Adrenal gland (tissue), 12 donors: Measurements from ENCODE around the gene RNF220. TPM values are rescaled to one million over a fixed set of nuclear protein-coding genes. Genes with fewer than 3 reads are reported as not detected.
"Not testable (repeated sequence)": the region's sequence is repeated elsewhere in the genome, so short reads cannot be mapped to it uniquely, and the experiment has no call there.

Experiments
- DNase-seq, 7 donors: peaks; one replicate each; pipeline ENCODE4 v3.0.0-alpha.2; 2019 to 2020
- H3K27ac ChIP-seq, 5 donors: fragments of 200-600 bp; sonication (generic) in 4 of 5; 1 replicate in 3 of 5; 2 replicates in 2 of 5; pipeline versions ENCODE4 v1.5.1 to v1.8.0; 2016 to 2020; ENCODE audit warnings: mild to moderate bottlenecking in 1 of 5
- H3K27me3 ChIP-seq: fragments of 200-600 bp; 2 replicates; pipeline ENCODE4 v1.8.0; 2021
- H3K36me3 ChIP-seq, 2 donors: fragments of 200-600 bp; replicated peaks in 1 of 2; 1 replicate in 1 of 2; 2 replicates in 1 of 2; pipeline versions ENCODE4 v1.5.1 to v1.8.0; 2018 to 2022
- H3K4me1 ChIP-seq, 2 donors: fragments of 200-600 bp; replicated peaks in 1 of 2; 1 replicate in 1 of 2; 2 replicates in 1 of 2; pipeline versions ENCODE4 v1.5.1 to v1.8.0; 2018 to 2021
- H3K4me3 ChIP-seq, 4 donors: fragments of 200-600 bp; sonication (generic) in 3 of 4; one replicate each; pipeline ENCODE4 v1.5.1; 2016 to 2018
- H3K9me3 ChIP-seq, 3 donors: fragments of 200-600 bp; sonication (generic) in 1 of 3; replicated peaks in 1 of 3; 1 replicate in 2 of 3; 2 replicates in 1 of 3; pipeline versions ENCODE4 v1.5.1 to v1.8.0; 2016 to 2021
- POLR2A ChIP-seq, 2 donors: fragments of 450-650 bp; IDR thresholded peaks; one replicate each; pipeline ENCODE4 v1.6.1; 2017; ENCODE audit warnings: antibody characterized with exemption in 2 of 2, mild to moderate bottlenecking in 2 of 2, moderate library complexity in 1 of 2
- WGBS, 4 donors: extraction: QIAGEN DNeasy Blood & Tissue Kit in 2 of 4; methylation state at CpG; one replicate each; pipeline versions ENCODE4 v1.1.5 to v1.1.7; 2013 to 2017; 5-methylcytosine and 5-hydroxymethylcytosine counted together
- intact Hi-C, 2 donors: fragments of 100-400 bp; cut with DNase I; formaldehyde crosslinking; loops; one replicate each; pipeline versions ENCODE4 v1.14.1 to v1.15.0; 2022 to 2023
- polyA plus RNA-seq, 3 donors: library from polyadenylated mRNA; stranded (reverse); fragments of 200-250 nt in 2 of 3; fragments of 350-450 nt in 1 of 3; fragmentation: Illumina TruSeq in 1 of 3; extraction: RNeasy Lipid Tissue Mini Kit (QIAGEN cat#74804) in 1 of 3; gene quantifications; one replicate each; pipeline ENCODE4 v1.2.3, GENCODE V29; 2013 to 2014
- total RNA-seq, 9 donors: library from RNA; depleted of rRNA in 4 of 9; stranded (reverse); fragments of >200 nt in 4 of 9; fragments of 120-200 nt in 1 of 9; fragmentation: NEBNext Ultra II Directional in 1 of 9; extraction: Animal tissue kit (Norgen Biotek cat#: 25700) in 1 of 9; gene quantifications; one replicate each; pipeline versions ENCODE4 v1.1.0 to v1.2.4, GENCODE V29; 2013 to 2023
- TF ChIP-seq, protein P1 (sequence below), 6 experiments: fragments of 450-650 bp in 4 of 6; fragments of 200-600 bp in 2 of 6; sonication (generic) in 1 of 6; IDR thresholded peaks; 1 replicate in 5 of 6; 2 replicates in 1 of 6; pipeline versions ENCODE4 v1.5.1 to v1.8.0; 2016 to 2021; ENCODE audit warnings: antibody characterized with exemption in 6 of 6, mild to moderate bottlenecking in 2 of 6, moderate library complexity in 1 of 6
- donor health status: healthy with polysubstance abuse.
- donor health status: Bipolar disorder and iron deficiency.
- donor health status: DM: yes; HTN: yes; CAD: no.
- donor health status: DM: no; HTN: no; CAD: no.
- donor health status: DM: no; HTN: no; CAD: no.
- donor health status: DM: yes; HTN: yes; CAD: no.

RNF220 gene
- total and polyA plus RNA-seq, 12 donors: 36.3 to 150 (median 66.5) TPM

DNA sequence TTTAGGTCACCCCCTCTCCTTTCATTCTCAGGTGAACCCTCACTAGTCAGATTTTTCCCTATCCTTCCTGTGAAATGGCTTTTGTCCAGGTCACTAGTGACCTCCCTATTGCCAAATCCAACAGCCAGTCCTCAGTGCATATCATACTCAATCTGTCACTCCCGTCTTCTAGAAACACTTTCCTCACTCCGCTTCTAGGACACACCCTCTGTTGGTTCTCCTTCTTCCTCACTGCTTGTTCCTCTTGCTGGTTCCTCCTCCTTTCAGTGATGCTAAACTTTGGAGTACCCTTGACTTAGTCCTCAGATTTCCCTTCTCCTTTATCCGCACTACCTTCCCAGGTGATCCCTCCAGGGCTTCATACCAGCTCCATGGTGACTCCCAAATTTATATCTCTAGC is 94.3 kb downstream of the RNF220 start:
- whole genome bisulfite sequencing, 4 donors: 74 to 84% (median 80%) methylated on average over 3 of the region's 3 CpGs
- Histone ChIP-seq H3K27ac (no peak overlapping the region), H3K27me3 (peaks cover 14% of the 10 kb centered on the region), H3K4me1 (no peaks in the 10 kb centered on the region), H3K9me3 (no peaks in the 10 kb centered on the region), H3K4me3 (no peak overlapping the region), H3K36me3 (no peaks in the 10 kb centered on the region)
- intact Hi-C loops: no loop called here
- TF ChIP-seq, protein P1, sequence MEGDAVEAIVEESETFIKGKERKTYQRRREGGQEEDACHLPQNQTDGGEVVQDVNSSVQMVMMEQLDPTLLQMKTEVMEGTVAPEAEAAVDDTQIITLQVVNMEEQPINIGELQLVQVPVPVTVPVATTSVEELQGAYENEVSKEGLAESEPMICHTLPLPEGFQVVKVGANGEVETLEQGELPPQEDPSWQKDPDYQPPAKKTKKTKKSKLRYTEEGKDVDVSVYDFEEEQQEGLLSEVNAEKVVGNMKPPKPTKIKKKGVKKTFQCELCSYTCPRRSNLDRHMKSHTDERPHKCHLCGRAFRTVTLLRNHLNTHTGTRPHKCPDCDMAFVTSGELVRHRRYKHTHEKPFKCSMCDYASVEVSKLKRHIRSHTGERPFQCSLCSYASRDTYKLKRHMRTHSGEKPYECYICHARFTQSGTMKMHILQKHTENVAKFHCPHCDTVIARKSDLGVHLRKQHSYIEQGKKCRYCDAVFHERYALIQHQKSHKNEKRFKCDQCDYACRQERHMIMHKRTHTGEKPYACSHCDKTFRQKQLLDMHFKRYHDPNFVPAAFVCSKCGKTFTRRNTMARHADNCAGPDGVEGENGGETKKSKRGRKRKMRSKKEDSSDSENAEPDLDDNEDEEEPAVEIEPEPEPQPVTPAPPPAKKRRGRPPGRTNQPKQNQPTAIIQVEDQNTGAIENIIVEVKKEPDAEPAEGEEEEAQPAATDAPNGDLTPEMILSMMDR (IDR thresholded peaks at IDR 0.05): no peak
- TF ChIP-seq POLR2A (IDR thresholded peaks at IDR 0.05): no peak
- no peak for DNase-seq

DNA sequence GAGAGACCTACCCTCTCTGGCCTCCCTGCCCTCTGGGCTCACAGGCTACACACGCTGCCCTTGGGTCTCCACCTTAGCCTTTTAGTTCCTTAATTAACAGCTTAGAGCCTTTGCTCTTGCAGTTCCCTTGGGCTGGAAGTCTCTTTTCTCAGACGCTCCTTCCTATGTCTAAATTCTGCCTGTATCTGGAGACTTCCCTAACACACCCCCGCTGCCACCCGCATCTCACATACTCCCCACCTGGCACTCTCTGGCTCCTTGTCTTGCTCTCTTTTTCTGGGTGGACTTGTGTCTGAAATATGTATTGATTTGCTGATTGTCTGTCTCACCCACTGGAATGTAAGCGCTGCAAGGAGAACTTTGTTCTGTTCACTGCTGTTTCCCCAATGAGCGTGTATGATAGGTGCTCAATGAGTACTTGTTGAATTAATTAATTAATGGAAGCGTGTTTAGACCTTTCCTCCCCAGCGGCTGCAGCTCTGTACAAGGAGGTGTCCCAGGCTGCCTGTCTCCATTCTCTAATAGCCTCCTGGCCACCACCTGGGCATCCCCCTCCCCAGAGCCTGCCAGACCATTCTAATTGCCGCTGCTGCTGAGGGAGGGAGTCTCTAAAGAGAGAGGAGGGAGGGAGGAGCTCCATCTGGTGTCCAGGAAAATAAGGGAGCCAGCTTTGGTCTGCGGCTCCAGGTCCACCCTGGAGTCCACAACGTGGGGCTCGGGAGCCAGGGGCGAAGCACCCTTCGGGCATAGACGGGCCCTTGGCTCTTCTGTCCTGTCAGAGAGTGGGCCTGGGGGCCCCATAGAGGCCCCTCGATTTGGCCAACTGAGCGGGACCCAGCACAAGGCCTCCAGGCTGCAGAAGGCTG is 95.4 kb downstream of the RNF220 start:
- H3K27ac ChIP-seq: no peak overlapping the region
- 36 to 57% (median 48%) methylated on average over 8 to 17 of the region's 17 CpGs for WGBS, 4 donors

GRCh38 chr1:44501047-44501890 is 96.2 kb downstream of the RNF220 start:
- peaks cover 14% of the 10 kb centered on the region for H3K27me3 ChIP-seq
- DNase-seq: no peak
- no peaks in the 10 kb centered on the region for H3K9me3 ChIP-seq
- H3K4me1 ChIP-seq: no peaks in the 10 kb centered on the region
- no peaks in the 10 kb centered on the region for H3K36me3 ChIP-seq
- intact Hi-C loops: no loop called here
- no peak overlapping the region for H3K4me3 ChIP-seq
- no peak overlapping the region for H3K27ac ChIP-seq
- TF ChIP-seq, protein P1 (IDR thresholded peaks at IDR 0.05): no peak
- no peak for TF ChIP-seq POLR2A (IDR thresholded peaks at IDR 0.05)
- WGBS, 4 donors: 50 to 63% (median 54%) methylated on average over 12 to 13 of the region's 13 CpGs

More for the DNA sequence above, 95.4 kb downstream of the RNF220 start:
- peaks cover 14% of the 10 kb centered on the region for H3K27me3 ChIP-seq
- intact Hi-C loops: no loop called here
- DNase-seq: no peak
- no peaks in the 10 kb centered on the region for H3K9me3 ChIP-seq
- H3K4me1 ChIP-seq: no peaks in the 10 kb centered on the region
- H3K36me3 ChIP-seq: no peaks in the 10 kb centered on the region
- TF ChIP-seq POLR2A (IDR thresholded peaks at IDR 0.05): no peak
- TF ChIP-seq, protein P1 (IDR thresholded peaks at IDR 0.05): no peak
- no peak overlapping the region for H3K4me3 ChIP-seq

- peaks cover 14% of the 10 kb centered on the region for H3K27me3 ChIP-seq
- H3K9me3 ChIP-seq, DNase-seq, H3K4me3 ChIP-seq, H3K36me3 ChIP-seq, H3K27ac ChIP-seq, H3K4me1 ChIP-seq, intact Hi-C loops: not testable (repeated sequence)
- WGBS, 4 donors: 89 to 93% (median 91%) methylated on average over 6 of the region's 6 CpGs
These were observed 97.8 kb downstream of the RNF220 start for GRCh38 chr1:44502823-44503222.
